ENCODE results near the gene RGMA.

DNA sequence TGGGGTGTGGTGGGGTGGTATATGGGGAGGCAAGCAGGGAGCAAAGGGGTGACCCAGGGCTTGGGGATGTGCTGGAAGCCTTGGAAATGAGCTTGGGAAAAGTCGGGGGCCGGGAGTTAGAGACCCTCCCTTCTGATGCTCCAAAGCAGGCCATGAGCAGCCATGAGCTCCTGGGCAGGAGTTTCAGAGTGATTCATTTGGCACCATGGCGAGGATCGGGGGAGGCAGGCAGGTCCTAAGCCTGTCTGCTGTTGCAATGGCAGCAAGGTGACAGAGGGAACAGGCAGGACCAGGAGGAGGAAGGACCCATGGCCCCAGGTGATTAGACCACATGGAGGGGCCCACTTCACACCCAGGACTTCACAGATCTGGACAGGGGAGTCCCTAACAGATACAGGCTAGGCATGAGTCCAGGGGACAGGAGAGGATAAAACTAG is 21.3 kb downstream of the RGMA start:
- no peak for TF ChIP-seq POLR2A (IDR thresholded peaks at IDR 0.05; ENCODE audit: low read depth, low read length)
- no peak for TF ChIP-seq POLR2AphosphoS5 (IDR thresholded peaks at IDR 0.05; ENCODE audit: low read depth, low read length)
- no peak for TF ChIP-seq TAF1 (IDR thresholded peaks at IDR 0.05; ENCODE audit: low read depth, low read length)

All from GM12891 (cell line).